B cell (primary cell): ENCODE measurements around the gene APOC3.

Experiments used
- EZH2 ChIP-seq: IDR thresholded peaks from 2 replicates; pipeline ENCODE4 v1.6.1; 2012; ENCODE audit warnings: borderline replicate concordance, low read depth, mild to moderate bottlenecking, moderate library complexity, low read length; ENCODE audit not compliant: insufficient read depth, poor library complexity, severe bottlenecking
- TF ChIP-seq, protein P1 (sequence below): fragments of 200-600 bp; IDR thresholded peaks from one replicate; pipeline ENCODE4 v1.8.0; 2022; ENCODE audit warnings: antibody characterized with exemption, mild to moderate bottlenecking

DNA sequence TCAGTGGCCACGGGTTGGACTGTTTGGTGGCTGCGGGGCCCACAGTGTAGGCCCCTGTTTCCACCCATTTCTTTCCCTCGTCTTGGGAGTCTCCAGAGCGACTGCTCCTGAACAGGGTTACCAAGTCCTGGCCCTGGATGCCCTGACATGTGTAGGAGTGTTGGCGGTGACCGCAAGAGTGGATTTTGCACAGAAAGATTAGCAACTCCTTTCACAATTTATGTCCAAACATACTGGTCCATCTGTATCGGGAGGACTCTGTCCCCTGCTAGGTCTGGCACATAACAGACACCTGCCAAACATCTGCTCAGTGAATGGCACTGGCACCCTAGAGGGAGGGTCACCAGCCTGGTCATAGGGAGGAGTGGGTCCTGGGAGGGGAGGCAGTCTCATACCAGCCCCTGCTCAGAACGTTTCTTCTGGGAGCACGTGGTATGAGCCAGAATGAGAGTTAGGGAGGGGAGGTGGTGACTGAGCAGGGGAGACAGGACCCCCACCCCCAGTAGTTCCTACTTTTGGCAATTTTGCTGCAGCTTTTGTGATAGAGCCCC is 11.1 kb downstream of the APOC3 start:
- TF ChIP-seq, protein P1, sequence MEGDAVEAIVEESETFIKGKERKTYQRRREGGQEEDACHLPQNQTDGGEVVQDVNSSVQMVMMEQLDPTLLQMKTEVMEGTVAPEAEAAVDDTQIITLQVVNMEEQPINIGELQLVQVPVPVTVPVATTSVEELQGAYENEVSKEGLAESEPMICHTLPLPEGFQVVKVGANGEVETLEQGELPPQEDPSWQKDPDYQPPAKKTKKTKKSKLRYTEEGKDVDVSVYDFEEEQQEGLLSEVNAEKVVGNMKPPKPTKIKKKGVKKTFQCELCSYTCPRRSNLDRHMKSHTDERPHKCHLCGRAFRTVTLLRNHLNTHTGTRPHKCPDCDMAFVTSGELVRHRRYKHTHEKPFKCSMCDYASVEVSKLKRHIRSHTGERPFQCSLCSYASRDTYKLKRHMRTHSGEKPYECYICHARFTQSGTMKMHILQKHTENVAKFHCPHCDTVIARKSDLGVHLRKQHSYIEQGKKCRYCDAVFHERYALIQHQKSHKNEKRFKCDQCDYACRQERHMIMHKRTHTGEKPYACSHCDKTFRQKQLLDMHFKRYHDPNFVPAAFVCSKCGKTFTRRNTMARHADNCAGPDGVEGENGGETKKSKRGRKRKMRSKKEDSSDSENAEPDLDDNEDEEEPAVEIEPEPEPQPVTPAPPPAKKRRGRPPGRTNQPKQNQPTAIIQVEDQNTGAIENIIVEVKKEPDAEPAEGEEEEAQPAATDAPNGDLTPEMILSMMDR = no peak
- no peak for TF ChIP-seq EZH2
